GM12878 (cell line): ENCODE data around the gene FBXO17. TPM values are rescaled to one million over a fixed set of nuclear protein-coding genes. Genes with fewer than 3 reads are reported as not detected.

ENCODE experiments used
- ATAC-seq: fragments of 200-7000 bp; cut with Tn5 transposase; 3 replicates; pipeline ENCODE4 v1.9.1; 2020; ENCODE audit warnings: mild to moderate bottlenecking, moderate library complexity
- BruUV-seq: library from RNA; stranded (reverse); fragments of 400-500 nt; replicated peaks from 2 replicates; lab custom pipeline; 2021; lab: Mats Ljungman, UMichigan
- CTCF ChIA-PET: fragments of 300-600 bp; sonication (Branson Sonifier 250); formaldehyde crosslinking; extraction: SDS; loops from one replicate; lab custom pipeline; 2021; ENCODE audit warnings: inconsistent platforms; lab: Yijun Ruan, JAX
- POLR2A ChIA-PET: fragments of 350-600 bp; formaldehyde crosslinking; extraction: SDS; loops from one replicate; lab custom pipeline; 2021; ENCODE audit warnings: inconsistent platforms; lab: Charles Lee
- RAD21 ChIA-PET: fragments of 300-600 bp; sonication (Branson Sonifier 250); formaldehyde crosslinking; loops from one replicate; lab custom pipeline; 2023; ENCODE audit warnings: antibody characterized with exemption; ENCODE audit not compliant: unreplicated experiment; lab: Charles Lee
- SMC1A ChIA-PET: fragments of 300-600 bp; sonication (Branson Sonifier 250); formaldehyde crosslinking; loops from one replicate; lab custom pipeline; 2023; ENCODE audit not compliant: unreplicated experiment, uncharacterized antibody; lab: Charles Lee
- DNase-seq: peaks from one replicate; pipeline ENCODE4 v3.0.0-alpha.2; 2011; ENCODE audit warnings: low read depth, low spot score
- FAIRE-seq: peaks from 3 replicates; lab custom pipeline; 2011; peaks lifted over from hg19 to GRCh38; lab: Jason Lieb, UNC
- H2AFZ ChIP-seq: 2 replicates; pipeline ENCODE4 v1.6.0; 2011; ENCODE audit warnings: low read depth, low read length, control low read depth; ENCODE audit not compliant: control insufficient read depth
- H3K27ac ChIP-seq: 2 replicates; pipeline ENCODE4 v1.5.1; 2011; ENCODE audit warnings: control low read depth; ENCODE audit not compliant: control insufficient read depth, insufficient read depth
- H3K27me3 ChIP-seq, 2 experiments: replicated peaks in 1 of 2; 2 replicates each; pipeline versions ENCODE4 v1.6.0 to v1.6.1; 2011; ENCODE audit warnings: low read length in 1 of 2; ENCODE audit not compliant: control insufficient read depth in 2 of 2, insufficient read depth in 2 of 2
- H3K36me3 ChIP-seq, 2 experiments: 2 replicates each; pipeline ENCODE4 v1.5.1; 2011; ENCODE audit warnings: low read length in 1 of 2; ENCODE audit not compliant: control insufficient read depth in 2 of 2, insufficient read depth in 2 of 2
- H3K4me1 ChIP-seq: 2 replicates; pipeline ENCODE4 v1.6.1; 2011; ENCODE audit warnings: mild to moderate bottlenecking, low read length, moderate library complexity, mixed read lengths; ENCODE audit not compliant: control insufficient read depth, insufficient read depth
- H3K4me2 ChIP-seq: 2 replicates; pipeline ENCODE4 v1.6.0; 2011; ENCODE audit warnings: control low read depth; ENCODE audit not compliant: control insufficient read depth, insufficient read depth
- H3K4me3 ChIP-seq: fragments of 200-600 bp; sonication (generic); 2 replicates; pipeline ENCODE4 v1.5.1; 2016
- H3K79me2 ChIP-seq: 2 replicates; pipeline ENCODE4 v1.6.0; 2011; ENCODE audit warnings: low read length; ENCODE audit not compliant: control insufficient read depth, insufficient read depth
- H3K9ac ChIP-seq: 2 replicates; pipeline ENCODE4 v1.8.0; 2011; ENCODE audit warnings: low read length, control low read depth, mixed read lengths; ENCODE audit not compliant: control insufficient read depth, insufficient read depth
- H3K9me3 ChIP-seq: replicated peaks from 3 replicates; pipeline ENCODE4 v1.5.1; 2011; ENCODE audit warnings: mild to moderate bottlenecking, low read length; ENCODE audit not compliant: control insufficient read depth, insufficient read depth
- H4K20me1 ChIP-seq: 2 replicates; pipeline ENCODE4 v1.6.0; 2011; ENCODE audit not compliant: control insufficient read depth, insufficient read depth
- BCL3 ChIP-seq: IDR thresholded peaks from 2 replicates; pipeline ENCODE4 v1.6.1; 2011; ENCODE audit warnings: borderline replicate concordance, low read depth, mild to moderate bottlenecking, moderate library complexity, low read length; ENCODE audit not compliant: insufficient read depth, poor library complexity, severe bottlenecking
- BCLAF1 ChIP-seq: fragments of 450-650 bp; IDR thresholded peaks from 2 replicates; pipeline ENCODE4 v1.6.1; 2017; ENCODE audit warnings: antibody characterized with exemption, mild to moderate bottlenecking, moderate library complexity
- CBX3 ChIP-seq: fragments of 200-600 bp; sonication (generic); IDR thresholded peaks from 2 replicates; pipeline ENCODE4 v1.6.1; 2016; ENCODE audit warnings: low read depth, borderline replicate concordance
- CHD1 ChIP-seq: IDR thresholded peaks from 2 replicates; pipeline ENCODE4 v1.6.1; 2012; ENCODE audit warnings: low read depth, low read length, improper control_type of control experiment
- FOS ChIP-seq: IDR thresholded peaks from 3 replicates; pipeline ENCODE4 v1.6.1; 2011; ENCODE audit warnings: borderline replicate concordance; ENCODE audit not compliant: insufficient read length; ENCODE audit errors: extremely low read depth
- IKZF1 ChIP-seq: fragments of 450-650 bp; conservative IDR thresholded peaks from 2 replicates; pipeline ENCODE4 v1.6.1; 2017; ENCODE audit warnings: antibody characterized with exemption, mild to moderate bottlenecking
- MYB ChIP-seq: fragments of 150-350 bp; IDR thresholded peaks from 2 replicates; pipeline ENCODE4 v1.6.1; 2014; ENCODE audit warnings: mild to moderate bottlenecking, low read depth, low read length, borderline replicate concordance
- POLR2AphosphoS2 ChIP-seq: IDR thresholded peaks from 2 replicates; pipeline ENCODE4 v1.6.1; 2011; ENCODE audit warnings: low read depth, mild to moderate bottlenecking, low read length, improper control_type of control experiment, moderate library complexity
- RB1 ChIP-seq: fragments of 450-650 bp; formaldehyde crosslinking; IDR thresholded peaks from 2 replicates; pipeline ENCODE4 v1.6.1; 2017; ENCODE audit warnings: mild to moderate bottlenecking, borderline replicate concordance
- RELA ChIP-seq: fragments of 450-650 bp; IDR thresholded peaks from 2 replicates; pipeline ENCODE4 v1.8.0; 2014; ENCODE audit warnings: borderline replicate concordance; ENCODE audit not compliant: partially characterized antibody
- SIX5 ChIP-seq: IDR thresholded peaks from 2 replicates; pipeline ENCODE4 v1.6.1; 2011; ENCODE audit warnings: mild to moderate bottlenecking, low read depth, low read length, moderate library complexity; ENCODE audit not compliant: severe bottlenecking
- SMC3 ChIP-seq: IDR thresholded peaks from 2 replicates; pipeline ENCODE4 v1.6.1; 2011; ENCODE audit warnings: low read length, improper control_type of control experiment, borderline replicate concordance
- SREBF2 ChIP-seq: IDR thresholded peaks from 2 replicates; pipeline ENCODE4 v1.6.1; 2012; ENCODE audit warnings: mild to moderate bottlenecking, low read length
- SUPT20H ChIP-seq: IDR thresholded peaks from 2 replicates; pipeline ENCODE4 v1.6.1; 2011; ENCODE audit warnings: low read depth, mild to moderate bottlenecking, low read length, moderate library complexity, borderline replicate concordance; ENCODE audit not compliant: control insufficient read depth
- TBL1XR1 ChIP-seq: IDR thresholded peaks from 2 replicates; pipeline ENCODE4 v1.6.1; 2012; ENCODE audit warnings: low read depth, low read length, improper control_type of control experiment
- WGBS: methylation state at CpG from one replicate; pipeline ENCODE4 v1.1.6; 2016; ENCODE audit warnings: low lambda C conversion rate; ENCODE audit not compliant: insufficient replicate concordance, insufficient coverage; ENCODE audit errors: missing lambda C conversion rate; 5-methylcytosine and 5-hydroxymethylcytosine counted together
- in situ Hi-C: fragments of 300-500 bp; cut with MboI; formaldehyde crosslinking; loops from 9 replicates; pipeline ENCODE4 v1.14.3; 2018; ENCODE audit warnings: mixed read lengths
- intact Hi-C: fragments of 100-400 bp; cut with micrococcal nuclease; formaldehyde crosslinking; loops from one replicate; pipeline ENCODE4 v1.14.2; 2022; ENCODE audit not compliant: unreplicated experiment
- polyA plus RNA-seq, 11 experiments: library from polyadenylated mRNA; depleted of rRNA in 4 of 11; unstranded in 6 of 11; stranded (reverse) in 5 of 11; fragments of >200 nt; fragmentation: Nextera tagmentation in 4 of 11; fragmentation: Illumina TruSeq in 1 of 11; extraction: Ambion mirVana in 4 of 11; extraction: Trizol in 1 of 11; gene quantifications; 1 replicate in 1 of 11; 2 replicates in 10 of 11; pipeline versions ENCODE4 v1.2.1 to v1.2.3, GENCODE V29; 2011 to 2016; ENCODE audit warnings: inconsistent platforms in 2 of 11, missing spikeins in 2 of 11, low read depth in 1 of 11
- total RNA-seq, 4 experiments: library from RNA; depleted of rRNA in 3 of 4; stranded (reverse); fragments of >200 nt in 3 of 4; fragmentation: Illumina TruSeq in 1 of 4; extraction: Trizol in 1 of 4; gene quantifications; 2 replicates each; pipeline versions ENCODE4 v1.2.1 to v1.2.3, GENCODE V29; 2013 to 2021
- TF ChIP-seq, protein P1 (sequence below): fragments of 150-350 bp; IDR thresholded peaks from 2 replicates; pipeline ENCODE4 v1.6.1; 2014; ENCODE audit warnings: mild to moderate bottlenecking, low read depth, low read length

Gene FBXO17
- total and polyA plus RNA-seq, 10 of the 15 experiments (the other 5 are each of a cell fraction or from before 2014, with no cell fraction given): 2.2 to 11.1 (median 5.3) TPM

DNA sequence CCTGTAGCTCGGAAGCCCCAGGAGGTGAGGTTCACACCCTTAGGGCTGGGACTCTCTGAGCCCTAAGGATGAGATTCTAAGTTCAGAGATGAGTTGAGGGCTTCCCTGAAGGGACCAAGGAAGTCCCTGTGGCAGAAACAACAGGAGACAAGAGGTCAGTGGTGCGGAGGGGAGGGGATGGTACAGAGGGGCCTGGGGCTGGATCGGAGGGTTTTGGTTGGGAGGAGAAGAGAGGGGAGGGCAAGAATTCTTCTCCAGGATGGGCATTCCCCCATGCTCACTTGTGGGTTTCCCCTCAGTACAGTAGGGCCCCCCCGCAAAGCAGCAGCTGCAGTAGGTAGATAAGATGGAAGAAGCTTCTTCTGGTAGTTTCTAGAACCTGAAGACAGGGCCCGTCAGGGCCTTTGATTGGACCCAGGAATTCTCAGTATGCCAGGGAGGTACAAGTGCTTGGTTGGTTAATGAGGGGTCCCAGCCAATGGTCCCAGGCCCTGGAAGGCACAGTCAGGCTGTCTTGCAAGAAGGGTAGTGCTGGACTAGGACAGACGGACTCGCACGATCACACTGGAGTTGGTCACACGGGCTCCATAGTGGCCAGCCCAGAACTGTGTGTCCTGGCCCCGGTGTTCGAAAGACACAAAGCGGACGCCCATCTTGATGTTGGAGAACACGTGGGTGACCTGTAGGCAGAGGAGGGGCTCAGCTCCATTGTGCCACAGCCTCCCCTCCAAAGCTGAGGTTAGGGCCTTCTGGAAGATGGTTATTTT, 49.5 kb upstream of the FBXO17 start (continued):
- TF ChIP-seq, protein P1, sequence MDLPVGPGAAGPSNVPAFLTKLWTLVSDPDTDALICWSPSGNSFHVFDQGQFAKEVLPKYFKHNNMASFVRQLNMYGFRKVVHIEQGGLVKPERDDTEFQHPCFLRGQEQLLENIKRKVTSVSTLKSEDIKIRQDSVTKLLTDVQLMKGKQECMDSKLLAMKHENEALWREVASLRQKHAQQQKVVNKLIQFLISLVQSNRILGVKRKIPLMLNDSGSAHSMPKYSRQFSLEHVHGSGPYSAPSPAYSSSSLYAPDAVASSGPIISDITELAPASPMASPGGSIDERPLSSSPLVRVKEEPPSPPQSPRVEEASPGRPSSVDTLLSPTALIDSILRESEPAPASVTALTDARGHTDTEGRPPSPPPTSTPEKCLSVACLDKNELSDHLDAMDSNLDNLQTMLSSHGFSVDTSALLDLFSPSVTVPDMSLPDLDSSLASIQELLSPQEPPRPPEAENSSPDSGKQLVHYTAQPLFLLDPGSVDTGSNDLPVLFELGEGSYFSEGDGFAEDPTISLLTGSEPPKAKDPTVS: peak; percentile 70; the same call in 1 of the 2 replicates
- TF ChIP-seq BCL3 (no peak), TBL1XR1 (no peak), RELA (no peak), FOS (no peak), IKZF1 (peak; percentile 27; the same call in 1 of the 2 replicates), MYB (no peak)
- TF ChIP-seq, all 136 proteins: peak for 10

DNA sequence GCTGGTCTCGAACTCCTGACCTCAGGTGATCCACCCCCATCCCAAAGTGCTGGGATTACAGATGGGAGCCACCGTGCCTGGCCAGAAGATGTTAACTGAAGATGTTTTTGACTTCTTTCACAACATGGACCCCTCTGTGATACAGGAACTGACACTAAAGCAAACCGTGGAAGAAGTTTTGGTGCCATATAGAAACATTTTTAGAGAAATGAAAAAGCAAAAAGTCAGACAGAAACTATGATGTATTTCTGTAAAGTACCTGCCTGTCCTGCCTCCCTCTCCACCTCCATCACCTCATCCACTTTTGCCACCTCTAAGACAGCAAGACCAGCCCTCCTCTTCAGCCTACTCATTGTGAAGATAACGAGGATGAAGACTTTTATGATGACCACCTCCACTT, 45.5 kb upstream of the FBXO17 start:
- H3K4me1 ChIP-seq: peaks cover 23% of the 10 kb centered on the region
- H3K4me3 ChIP-seq: no peak overlapping the region
- peak; percentile 48 for DNase-seq
- H4K20me1 ChIP-seq: no peaks in the 10 kb centered on the region
- no peak overlapping the region for H3K4me2 ChIP-seq
- intact Hi-C loops: loop anchor here (2.0 to 5.0 kb wide), 2 partner anchors 14 to 44 kb away; partner anchors contain the start of gene FBXO17
- CTCF ChIA-PET: interaction anchor here (0.7 to 1.3 kb wide), 4 partner anchors 10 to 45 kb away, joined by 3 to 4 read pairs (median 4); partner anchors contain the start of gene FBXO17
- ATAC-seq: peak; percentile 95
- H3K27me3 ChIP-seq: no peaks in the 10 kb centered on the region
- H3K36me3 ChIP-seq: no peaks in the 10 kb centered on the region
- POLR2A ChIA-PET: interaction anchor here (0.6 to 2.2 kb wide), 4 partner anchors 9 to 361 kb away, joined by 3 to 16 read pairs (median 8); no protein-coding TSS in a partner anchor
- H3K27ac ChIP-seq: no peak overlapping the region
- RAD21 ChIA-PET: interaction anchor here (0.6 to 1.7 kb wide), 5 partner anchors 9 to 50 kb away, joined by 3 to 6 read pairs (median 3); no protein-coding TSS in a partner anchor
- H3K9me3 ChIP-seq: no peaks in the 10 kb centered on the region; the same call in 2 of the 3 replicates
- in situ Hi-C loops: no loop called here
- FAIRE-seq: peak; percentile 49
- H3K9ac ChIP-seq: no peak overlapping the region
- SMC1A ChIA-PET: interaction anchor here (0.8 to 2.3 kb wide), 6 partner anchors 10 to 53 kb away, joined by 3 to 10 read pairs (median 4); partner anchors contain the start of gene FBXO17
- 2% methylated on average over 4 of the region's 4 CpGs for WGBS
- H2AFZ ChIP-seq: no peak overlapping the region; the same call in 1 of the 2 replicates
- BruUV-seq: no TSS peak
- no peaks in the 10 kb centered on the region for H3K79me2 ChIP-seq
- TF ChIP-seq SUPT20H (no peak), BCLAF1 (no peak), RB1 (no peak), CBX3 (no peak), SREBF2 (no peak), POLR2AphosphoS2 (no peak), CHD1 (no peak), SIX5 (no peak), SMC3 (no peak; the same call in 1 of the 2 replicates)
